ENCODE results near the gene TOM1L2. TPM values are rescaled to one million over a fixed set of nuclear protein-coding genes. Genes with fewer than 3 reads are reported as not detected.
"Not testable (repeated sequence)": the region's sequence is repeated elsewhere in the genome, so short reads cannot be mapped to it uniquely, and the experiment has no call there.

The TOM1L2 gene
- total RNA-seq, 1 donor from 2014 or later: 35.2 TPM

DNA sequence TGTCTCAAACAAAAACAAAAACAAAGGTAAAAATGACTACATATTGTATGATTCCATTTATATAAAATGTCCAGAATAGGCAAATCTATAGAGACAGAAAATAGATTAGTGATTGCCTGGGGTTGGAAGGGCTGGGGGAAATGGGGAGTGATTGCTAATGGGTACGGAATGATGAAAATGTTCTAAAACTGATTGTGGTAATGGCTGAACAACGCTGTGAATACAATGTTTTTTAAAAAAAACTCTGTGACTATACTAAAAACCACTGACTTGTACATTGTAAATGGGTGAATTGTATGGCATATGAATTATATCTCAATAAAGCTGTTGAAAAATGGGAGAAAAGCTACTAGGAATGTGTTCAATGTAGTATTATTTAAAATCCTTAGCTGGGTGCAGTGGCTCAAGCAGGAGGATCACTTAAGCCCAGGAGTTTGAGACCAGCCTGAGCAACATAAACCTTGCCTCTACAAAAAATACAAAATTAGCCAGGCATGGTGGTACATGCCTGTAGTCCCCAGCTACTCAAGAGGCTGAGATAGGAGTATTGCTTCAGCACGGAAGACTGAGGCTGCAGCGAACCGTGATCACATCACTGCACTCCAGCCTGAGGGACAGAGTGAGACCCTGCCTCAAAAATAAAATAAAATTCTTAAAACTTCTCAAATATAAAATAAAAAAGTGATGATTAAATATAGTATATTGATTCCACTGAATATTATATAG, 47.9 kb downstream of the TOM1L2 start:
- no peak for DNase-seq (ENCODE audit: low spot score)

DNA sequence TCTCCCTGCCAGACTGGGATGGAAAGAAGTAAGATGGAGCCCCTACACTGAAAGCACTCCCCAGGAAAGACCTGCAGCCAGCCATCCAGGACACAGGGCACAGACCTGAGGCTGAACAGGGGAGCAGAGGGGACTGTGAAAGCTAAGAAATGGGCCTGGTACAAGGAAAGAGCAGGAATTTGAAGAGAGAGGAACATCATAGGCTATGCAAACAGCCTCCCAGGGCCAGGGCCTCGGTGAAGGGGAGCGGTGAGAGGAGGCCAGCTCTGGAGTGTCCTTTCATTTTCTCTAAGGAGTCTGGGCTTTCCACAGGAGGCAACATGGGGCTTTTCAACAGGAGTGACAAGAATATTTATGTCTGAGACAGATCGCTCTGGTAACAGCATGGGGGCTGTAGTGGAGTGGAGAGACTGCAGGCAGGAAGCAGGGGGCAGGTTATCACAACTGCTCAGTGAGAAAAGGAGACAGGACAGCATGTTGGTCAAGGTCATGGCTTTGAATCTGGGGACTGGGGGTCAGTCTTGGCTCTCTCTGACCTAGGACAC, 50.1 kb downstream of the TOM1L2 start:
- no peak for DNase-seq (ENCODE audit: low spot score)

DNA sequence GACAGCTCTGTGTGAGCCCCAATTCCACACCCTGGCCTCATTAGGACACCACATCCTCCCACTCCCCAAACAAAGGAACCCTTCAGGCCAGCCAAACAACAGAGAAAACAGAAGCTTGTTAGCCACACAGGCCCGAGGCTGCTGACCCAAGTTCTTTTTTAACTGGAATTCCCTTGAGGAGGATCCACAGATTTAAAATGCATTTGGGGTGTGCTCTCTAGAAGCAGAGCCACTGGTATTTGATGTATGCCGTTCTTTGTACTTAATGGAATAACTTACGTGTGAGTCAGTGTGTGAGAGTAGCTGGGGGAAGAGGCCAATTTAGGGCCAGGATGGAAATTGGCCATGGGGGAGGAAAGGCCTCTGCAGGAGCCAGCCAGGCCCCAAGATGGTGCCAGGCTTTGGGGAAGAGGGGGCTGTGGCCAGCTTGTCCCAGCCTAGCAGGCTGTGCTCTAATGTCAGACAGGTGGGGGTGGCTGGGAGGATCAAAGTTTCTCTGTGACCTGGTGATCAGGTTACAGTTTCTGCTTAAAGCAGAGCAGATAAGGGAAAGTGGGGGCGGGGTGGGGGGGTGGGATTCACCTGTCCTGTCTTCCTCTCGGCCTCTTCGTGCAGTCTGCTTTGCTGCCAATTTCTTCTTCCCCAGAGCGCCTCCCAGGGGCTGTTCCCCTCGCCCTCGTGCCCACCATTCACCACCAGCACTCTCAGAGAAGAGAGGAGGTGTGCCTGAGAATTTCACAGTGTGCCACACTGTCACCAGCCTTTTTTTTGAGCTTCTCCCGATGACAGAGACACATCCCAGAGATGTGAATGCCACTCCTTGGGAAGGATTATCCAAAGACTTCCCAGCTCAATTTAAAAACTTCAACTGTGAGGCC, 50.8 kb downstream of the TOM1L2 start:
- peak; percentile 96 for DNase-seq (ENCODE audit: low spot score)

DNA sequence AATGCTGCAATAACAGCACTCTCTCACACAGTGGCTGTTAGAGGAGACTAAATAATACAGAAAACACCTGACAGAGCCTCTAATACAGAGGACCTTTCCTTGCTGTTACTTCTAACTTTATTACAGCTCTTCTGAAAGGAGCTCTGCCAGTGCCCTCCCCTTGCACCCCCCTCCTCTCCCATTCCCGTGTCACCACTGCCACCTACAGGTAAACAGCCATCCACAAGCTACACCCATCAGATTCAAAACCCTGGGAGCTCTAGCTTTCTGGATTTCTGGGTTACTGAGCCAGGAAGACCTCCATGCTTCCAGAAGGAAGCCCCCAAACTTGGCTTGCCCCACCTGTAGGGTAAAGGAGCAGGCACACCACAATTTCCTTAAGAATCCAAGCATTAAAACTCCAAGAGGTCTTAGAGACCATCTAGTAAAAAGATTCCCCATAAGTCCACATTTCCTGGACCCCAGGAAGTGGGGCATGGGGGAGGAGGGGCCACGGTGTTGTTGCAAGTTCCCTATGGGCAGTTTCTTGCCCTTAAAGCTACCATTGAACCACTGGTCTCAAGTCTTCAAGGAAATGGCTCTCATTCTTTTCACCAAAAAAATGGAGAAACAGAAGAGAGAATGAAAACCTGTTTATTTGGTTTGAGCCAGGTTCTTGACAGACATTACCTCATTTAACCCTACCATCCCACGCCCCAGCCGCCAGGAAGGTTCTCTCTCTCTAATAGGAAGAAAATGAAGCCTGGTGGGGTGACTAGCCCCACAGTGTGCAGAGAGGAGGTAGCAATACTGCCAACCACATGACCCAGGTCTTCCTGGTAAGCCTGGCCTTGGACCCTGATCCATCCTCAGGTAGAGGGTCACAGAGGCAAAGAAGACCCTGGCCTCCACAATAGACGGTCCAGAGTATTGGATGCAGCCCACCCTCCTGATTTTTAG, 52.8 kb downstream of the TOM1L2 start:
- peak; percentile 83 for DNase-seq (ENCODE audit: low spot score)

DNA sequence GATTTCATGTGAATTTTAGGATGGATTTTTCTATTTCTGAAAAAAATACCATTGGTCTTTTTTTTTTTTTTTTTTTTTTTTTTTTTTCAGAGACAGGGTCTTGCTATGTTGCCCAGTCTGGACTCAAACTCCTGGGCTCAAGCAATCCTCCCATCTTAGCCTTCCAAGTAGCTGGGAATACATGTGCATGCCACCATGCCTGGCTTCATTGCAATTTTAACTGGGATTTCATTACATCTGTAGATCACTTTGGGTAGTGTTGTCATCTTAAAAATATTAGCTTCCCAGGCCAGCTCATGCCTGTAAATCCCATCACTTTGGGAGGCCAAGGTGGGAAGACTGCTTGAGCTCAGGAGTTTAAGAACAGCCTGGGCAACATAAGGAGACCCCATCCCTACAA, 54.8 kb downstream of the TOM1L2 start:
- no peak for DNase-seq (ENCODE audit: low spot score)

DNA sequence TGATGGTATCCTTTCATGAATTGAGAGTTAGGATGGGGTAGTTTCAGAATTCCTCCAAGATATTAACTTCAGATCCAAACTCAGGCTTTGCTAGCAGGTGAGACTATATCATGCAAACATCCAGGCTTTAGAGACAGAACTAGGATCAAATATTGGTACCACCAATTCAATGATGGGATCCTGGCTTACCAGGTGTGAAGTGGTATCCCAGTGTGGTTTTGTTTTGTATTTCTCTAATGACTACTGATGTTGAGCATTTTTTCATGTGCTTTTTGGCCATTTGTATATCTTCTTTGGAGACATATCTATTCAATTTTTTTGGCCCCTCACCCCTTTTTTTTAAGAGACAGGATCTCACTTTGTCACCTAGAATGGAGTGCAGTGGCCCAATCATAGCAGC, 57.0 kb downstream of the TOM1L2 start:
- DNase-seq (ENCODE audit: low spot score): no peak

DNA sequence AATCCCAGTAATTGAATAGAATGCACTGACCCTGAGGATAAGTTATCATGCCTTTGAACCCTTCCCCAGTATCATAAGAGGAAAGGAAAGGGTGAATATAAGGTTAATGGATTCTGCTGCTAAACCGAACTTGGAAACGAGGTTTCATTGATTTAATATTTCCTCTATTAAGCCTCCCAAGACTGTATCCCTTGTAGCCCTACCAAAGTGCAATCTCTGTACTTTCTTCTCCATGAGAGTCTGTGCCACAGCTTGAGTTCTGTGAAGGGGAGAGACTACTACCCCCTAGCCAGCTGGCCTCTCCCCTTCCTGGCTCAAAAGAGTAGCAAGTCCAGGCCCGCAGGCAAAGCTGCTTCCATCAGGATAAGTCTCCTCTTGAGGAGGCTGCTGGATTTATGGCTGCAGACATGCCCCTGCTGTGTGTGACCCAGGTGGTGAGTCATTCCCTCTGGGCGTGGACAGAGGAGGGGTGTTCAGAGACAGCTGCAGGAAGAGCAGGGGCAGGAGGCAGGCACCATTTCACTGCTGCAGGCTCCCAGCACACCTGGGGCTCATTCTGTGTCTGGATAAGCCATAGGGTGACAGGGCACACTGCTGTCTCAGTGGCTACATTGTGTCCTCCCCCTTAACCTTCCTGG, 58.4 kb downstream of the TOM1L2 start:
- peak; percentile 98 for DNase-seq (ENCODE audit: low spot score)

DNA sequence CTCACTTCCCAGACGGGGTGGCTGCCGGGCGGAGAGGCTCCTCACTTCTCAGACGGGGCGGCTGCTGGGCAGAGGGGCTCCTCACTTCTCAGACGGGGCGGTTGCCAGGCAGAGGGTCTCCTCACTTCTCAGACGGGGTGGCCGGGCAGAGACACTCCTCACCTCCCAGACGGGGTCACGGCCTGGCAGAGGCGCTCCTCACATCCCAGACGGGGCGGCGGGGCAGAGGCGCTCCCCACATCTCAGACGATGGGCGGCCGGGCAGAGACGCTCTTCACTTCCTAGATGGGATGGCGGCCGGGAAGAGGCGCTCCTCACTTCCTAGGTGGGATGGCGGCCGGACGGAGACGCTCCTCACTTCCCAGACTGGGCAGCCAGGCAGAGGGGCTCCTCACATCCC, 59.9 kb downstream of the TOM1L2 start:
- DNase-seq (ENCODE audit: low spot score): not testable (repeated sequence)

DNA sequence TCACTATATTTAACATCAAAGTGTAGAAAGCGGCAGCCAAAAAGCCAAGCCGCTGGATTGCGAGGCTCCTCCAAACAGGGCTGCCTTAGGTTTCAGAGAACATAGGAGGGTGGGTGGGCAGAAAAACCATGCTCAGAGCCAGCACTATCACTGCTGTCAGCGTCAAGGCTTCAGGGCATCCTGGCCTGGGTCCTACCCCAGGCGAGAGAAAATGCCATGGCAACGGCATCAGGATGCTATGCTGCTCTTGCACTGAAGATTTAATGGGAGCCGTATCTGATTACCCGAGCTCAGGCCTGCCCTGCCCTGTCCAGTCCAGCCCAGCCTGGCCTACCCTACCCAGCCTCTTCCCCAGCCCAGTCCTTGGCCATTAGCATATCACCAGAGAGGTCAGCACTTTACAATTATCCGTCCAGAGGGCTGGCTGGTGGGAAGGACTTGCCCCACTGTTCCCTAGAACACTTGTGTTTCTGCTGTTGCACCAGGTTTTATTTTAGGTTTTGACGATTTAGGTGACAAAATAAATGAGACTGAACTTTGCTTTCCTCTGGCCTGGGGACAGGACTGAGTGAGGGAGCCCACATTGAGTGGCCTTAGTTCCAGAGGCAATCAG, 61.1 kb downstream of the TOM1L2 start:
- peak; percentile 83 for DNase-seq (ENCODE audit: low spot score)

DNA sequence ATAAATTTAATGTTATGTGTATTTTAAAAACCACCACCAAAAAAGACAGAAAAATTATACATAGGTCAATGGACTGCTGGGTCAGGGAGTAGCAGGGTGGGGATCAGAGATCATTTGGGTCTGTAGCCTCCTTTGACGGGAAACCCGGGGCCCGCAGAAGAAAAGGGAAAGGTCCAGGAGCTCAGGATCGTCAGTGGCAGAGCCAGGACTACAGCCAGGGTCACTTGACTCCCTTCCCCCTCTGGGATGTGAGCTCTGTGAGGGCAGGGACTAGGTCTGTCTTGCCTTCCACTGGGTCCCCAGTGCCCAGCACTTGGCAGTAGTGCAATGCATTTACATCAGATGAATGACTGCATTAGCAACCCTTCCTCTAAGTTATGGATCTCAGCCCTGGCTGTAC, 62.1 kb downstream of the TOM1L2 start:
- no peak for DNase-seq (ENCODE audit: low spot score)

DNA sequence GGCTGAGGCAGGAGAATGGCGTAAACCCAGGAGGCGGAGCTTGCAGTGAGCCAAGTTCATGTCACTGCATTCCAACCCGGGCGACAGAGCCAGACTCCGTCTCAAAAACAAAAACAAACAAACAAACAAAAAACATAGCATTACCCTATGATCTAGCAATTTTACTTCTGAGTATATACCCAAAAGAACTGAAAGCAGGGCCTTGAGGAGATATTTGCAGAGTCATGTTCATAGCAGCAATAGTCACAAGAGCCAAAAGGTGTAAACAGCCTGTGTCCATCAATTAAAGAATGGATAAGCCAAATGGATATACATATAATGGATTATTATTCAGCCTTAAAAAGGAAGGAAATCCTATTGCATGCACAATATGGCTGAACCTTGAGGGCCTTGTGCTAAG, 63.1 kb downstream of the TOM1L2 start:
- DNase-seq (ENCODE audit: low spot score): no peak

DNA sequence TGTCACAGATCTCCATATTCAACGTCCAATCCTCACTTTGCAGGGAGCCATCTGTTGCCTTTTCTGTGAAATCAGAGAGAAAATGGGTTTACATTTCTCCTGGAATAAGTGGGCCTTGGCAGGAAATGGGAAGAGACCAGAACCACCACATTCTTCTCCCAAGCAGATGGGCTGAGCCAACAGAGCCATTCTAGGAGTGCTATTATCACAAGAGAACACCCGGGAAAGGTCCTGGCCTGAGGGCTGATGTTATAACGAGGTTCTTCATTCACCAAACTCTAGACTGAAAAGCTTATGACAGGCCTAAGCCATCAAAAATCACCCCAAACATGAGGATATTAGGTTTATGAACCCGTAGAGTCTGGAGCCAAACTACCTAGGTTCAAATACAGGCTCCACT, 64.7 kb downstream of the TOM1L2 start:
- no peak for DNase-seq (ENCODE audit: low spot score)

DNA sequence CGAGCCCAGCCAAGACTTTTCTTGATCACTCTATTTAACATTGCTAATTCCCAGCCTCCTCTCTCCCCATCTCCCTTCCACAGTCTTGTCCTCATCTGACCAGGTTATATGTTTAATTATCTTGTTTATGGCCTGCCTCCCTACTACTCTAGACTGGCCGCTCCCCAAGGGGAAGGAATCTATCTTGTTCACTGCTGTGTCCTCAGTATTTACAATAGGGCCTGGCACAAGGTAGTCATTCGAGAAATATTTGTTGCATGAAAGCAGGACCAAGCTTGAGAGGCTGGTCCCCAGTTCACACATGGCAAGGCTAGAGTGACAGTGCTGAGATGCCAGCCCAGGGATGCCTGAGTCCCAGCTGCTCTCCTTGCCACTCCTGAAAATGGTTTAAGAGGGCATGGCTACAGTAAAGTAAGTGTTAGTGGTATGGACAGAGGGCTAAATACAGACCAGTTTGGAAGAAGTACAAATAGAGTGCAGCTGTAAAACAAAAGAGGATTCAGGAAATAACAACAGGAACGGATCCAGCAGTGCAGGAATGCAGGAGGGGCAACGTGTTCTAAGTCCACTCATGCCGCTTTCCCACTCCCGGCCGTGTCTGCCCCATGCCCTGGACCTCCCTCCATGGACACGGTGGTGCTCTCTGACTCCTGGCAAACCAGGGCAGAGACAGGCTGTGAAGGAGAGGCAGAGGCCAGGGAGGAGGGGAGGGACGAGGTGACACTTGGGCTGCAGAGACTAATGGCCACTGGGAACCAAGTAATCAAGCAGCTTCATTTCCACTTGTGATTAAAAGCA, 65.6 kb downstream of the TOM1L2 start:
- no peak for DNase-seq (ENCODE audit: low spot score)

DNA sequence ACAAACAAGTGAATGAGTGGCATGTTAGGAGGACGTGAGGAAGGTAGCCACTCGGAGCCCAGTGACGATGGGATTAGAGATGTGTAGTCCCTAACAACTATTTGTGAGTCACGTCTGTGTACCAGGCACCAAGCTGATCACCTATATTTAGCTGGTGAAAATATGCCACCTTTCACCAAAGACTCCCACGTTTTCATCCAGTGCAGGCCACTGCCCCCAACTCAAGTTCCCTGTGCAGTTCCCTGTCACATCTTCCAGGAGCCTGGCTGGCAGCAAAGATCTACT, 67.2 kb downstream of the TOM1L2 start:
- no peak for DNase-seq (ENCODE audit: low spot score)

DNA sequence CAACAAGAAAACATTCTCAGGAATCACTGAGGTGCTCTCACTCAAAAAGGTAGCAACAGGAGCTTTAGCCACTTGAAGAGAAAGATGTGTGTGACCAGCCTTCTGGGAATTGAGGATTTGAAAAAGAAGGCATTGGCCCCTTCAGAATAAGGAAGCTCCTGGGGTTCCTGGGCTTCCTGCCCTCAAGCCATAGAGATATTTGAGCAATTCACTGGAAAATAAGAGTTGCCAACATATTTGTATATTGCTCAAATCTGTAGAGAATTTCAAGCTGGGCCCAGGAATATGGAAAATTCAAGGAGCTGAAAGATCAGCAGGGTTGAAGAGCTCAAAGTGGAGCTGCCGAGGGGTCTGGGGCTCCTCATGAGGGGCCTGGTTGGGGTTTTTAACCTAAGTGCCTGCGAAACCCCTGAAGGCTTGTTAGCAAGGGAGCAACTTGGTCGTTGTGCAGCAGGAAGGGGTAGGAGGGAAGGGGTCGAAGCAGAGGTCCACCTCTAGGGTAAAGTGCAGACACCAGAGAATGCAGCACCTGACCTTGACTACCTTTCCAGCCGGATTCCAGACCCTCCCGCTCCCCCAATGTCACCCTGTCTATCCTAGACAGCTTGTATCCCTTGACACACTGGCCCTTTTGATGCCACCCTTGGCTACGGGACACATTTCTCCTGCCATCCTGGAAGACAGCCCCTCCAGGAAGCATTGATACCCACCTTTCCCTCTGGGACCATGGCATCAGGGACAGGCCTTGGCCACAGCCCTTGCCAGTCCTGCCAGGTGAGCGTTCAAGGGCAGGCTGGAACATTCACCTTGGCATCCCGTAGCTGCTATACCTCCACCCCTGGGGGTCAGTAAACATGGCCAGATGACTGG, 67.8 kb downstream of the TOM1L2 start:
- no peak for DNase-seq (ENCODE audit: low spot score)

DNA sequence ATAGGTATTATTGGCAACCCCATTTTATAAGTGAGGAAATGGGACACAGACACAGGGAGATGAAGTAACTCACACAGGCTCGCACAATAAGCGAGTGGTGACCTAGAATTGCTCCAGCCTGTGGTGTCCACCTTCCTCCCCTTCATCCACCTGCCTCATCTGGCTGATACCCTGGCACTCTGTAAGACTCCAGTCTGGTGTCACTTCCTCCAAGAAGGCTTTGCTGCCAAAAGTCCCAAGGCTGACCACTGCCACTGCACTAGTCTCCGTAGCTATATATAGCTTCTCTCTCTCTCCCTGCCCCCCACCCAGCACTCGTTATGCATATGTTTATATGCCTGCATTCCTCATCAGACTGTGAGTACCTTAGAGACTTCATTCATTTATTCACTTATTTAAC, 69.3 kb downstream of the TOM1L2 start:
- DNase-seq (ENCODE audit: low spot score): no peak

DNA sequence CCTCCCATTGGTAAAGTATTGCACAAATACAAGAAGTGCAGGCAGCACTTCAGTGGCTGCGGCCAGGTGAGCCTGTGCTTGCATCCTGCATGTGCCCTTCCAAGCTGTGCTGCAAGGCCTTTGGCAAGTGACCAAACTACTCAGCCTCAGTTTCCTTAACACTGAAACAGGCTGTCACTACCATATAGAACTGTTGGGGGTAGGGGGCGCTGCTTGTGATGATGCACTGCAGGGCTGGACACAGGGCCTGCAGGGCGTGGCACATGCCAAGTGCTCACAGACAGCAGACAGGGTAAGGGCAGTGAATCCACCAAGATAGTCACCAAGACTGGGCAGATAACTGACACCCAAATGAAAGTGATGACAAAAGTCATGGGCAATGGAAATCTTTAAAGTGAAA, 69.8 kb downstream of the TOM1L2 start:
- DNase-seq (ENCODE audit: low spot score): no peak

DNA sequence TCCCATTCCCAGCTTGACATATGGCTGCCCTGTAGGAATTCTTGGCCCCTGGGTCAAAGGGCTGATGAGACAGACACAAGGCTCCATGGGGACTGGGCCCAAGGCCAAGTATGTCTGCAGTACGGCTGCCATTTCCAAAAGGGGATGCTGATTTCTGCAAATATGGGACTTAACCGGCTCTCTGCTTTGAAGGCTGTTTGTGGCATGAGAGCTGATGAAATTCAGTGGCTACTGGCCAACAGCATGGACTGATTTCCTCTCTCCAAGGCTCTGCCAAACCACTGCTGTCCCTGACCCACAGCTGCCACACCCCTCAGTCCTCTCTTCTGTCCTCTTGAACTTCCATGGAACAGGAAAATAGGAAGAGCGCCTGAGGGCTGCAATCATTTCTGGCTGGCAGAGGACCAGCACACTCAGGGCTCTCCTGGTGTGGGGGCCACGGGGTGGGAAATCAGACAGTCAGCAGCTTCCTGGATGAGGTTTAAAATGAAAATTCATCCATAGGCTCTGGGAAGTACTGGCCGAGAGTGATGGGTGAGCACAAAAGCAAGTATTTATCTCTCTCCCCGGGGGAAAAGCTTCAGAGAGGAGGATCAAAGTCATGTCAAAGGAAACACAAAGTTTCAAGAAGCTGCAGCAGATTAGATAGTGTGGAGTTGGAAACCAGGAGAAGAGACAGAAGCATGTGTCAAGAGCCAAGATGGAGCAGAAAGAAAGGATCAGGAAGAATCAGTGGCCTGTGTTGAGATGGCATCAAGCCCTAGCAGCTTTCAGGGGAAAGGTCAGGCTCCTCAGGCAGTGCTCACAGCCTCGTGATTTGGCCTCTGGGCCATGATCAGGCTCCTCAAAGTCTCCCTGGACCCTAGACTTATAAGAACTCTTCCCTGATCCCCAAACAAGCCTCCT, 71.3 kb downstream of the TOM1L2 start:
- peak; percentile 95 for DNase-seq (ENCODE audit: low spot score)

Measured in umbilical cord (tissue), 2 donors.